Measurements from ENCODE around the gene TCF20. TPM values are rescaled to one million over a fixed set of nuclear protein-coding genes. Genes with fewer than 3 reads are reported as not detected.

Gene TCF20
- total RNA-seq, 6 donors from 2014 or later = 27.5 to 49.9 (median 45.1) TPM

DNA sequence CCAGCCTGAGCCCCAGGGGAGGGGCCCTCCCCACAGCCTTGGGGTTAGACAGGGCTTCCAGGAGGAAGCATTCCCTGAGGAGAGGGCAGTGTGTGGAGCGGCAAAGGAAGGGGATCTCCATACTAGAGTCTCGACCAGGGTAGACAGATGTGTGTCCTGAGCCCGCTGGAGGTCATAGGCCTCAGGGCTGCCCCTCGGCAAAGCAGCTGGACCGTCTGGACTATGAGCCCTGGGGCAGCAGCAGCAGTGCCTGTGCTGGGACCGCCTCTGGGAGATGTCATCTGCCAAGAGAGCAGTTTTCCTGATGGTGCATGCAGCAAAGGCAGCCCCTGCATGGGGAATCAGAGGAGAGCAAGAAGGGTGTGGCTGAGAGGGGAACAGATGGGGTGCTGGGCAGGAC is 20.8 kb upstream of the TCF20 start:
- ATAC-seq (ENCODE audit: low FRiP score in 2 of 2) = no peak
- Histone ChIP-seq H3K27me3 (no peaks in the 10 kb centered on the region), H3K9me3 (no peaks in the 10 kb centered on the region), H3K27ac (no peak overlapping the region), H3K4me3 (no peak overlapping the region), H3K36me3 (no peaks in the 10 kb centered on the region), H3K4me1 (peaks cover 0 to 2% (median 0%) of the 10 kb centered on the region in 4 donors)
- 91 to 95% methylated on average over 6 of the region's 6 CpGs for WGBS, 2 donors
- DNase-seq = no peak
- no peak for TF ChIP-seq POLR2AphosphoS5 (IDR thresholded peaks at IDR 0.05)
- TF ChIP-seq EP300 (IDR thresholded peaks at IDR 0.05) = no peak
- TF ChIP-seq, protein P1, sequence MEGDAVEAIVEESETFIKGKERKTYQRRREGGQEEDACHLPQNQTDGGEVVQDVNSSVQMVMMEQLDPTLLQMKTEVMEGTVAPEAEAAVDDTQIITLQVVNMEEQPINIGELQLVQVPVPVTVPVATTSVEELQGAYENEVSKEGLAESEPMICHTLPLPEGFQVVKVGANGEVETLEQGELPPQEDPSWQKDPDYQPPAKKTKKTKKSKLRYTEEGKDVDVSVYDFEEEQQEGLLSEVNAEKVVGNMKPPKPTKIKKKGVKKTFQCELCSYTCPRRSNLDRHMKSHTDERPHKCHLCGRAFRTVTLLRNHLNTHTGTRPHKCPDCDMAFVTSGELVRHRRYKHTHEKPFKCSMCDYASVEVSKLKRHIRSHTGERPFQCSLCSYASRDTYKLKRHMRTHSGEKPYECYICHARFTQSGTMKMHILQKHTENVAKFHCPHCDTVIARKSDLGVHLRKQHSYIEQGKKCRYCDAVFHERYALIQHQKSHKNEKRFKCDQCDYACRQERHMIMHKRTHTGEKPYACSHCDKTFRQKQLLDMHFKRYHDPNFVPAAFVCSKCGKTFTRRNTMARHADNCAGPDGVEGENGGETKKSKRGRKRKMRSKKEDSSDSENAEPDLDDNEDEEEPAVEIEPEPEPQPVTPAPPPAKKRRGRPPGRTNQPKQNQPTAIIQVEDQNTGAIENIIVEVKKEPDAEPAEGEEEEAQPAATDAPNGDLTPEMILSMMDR (IDR thresholded peaks at IDR 0.05) = no peak
- no peak for TF ChIP-seq POLR2A (IDR thresholded peaks at IDR 0.05)

DNA sequence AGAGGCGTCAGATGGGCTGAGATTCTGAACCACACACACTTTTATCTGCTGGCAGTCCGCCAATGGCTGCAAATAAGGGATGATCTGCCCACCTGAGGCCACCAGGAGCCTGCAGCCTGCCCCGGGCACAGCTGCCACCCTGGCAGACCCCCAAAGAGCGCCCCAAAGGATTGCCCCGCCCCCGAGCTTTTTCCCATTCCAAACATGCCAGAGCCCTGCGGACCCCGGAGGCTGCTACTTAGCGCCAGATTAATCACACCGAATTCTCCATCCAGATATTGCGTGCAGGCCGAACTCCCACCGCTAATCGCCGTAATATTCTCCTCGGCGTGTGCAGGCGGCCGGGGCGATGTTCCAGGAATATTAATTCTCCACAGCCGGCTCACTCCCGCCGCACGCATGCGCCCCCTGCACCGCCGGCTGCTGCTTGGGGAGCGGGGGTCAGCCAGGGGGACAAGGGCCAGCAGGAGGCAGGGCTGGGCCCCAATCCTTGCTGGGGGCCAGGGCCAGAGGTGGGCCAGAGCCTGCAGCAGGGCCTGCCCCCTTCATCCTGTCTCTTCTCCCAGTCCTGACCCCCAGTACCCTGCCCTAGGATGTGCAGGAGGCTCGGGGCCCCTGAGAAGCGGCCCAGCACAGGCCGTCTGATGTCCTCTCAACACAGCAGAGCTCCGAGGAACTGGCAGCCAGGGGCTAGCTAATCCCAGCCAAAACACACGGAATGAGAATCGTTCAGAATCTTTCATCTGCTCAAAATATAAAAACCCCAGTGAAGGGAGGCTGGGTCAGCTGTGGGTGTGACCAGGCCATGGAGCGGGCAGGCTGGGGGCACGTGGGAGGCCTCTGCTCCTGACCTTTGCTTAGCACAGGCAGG is 19.5 kb upstream of the TCF20 start:
- no peaks in the 10 kb centered on the region for H3K36me3 ChIP-seq
- no peaks in the 10 kb centered on the region for H3K9me3 ChIP-seq
- no peaks in the 10 kb centered on the region for H3K27me3 ChIP-seq
- no peak overlapping the region for H3K27ac ChIP-seq
- no peak overlapping the region for H3K4me3 ChIP-seq
- TF ChIP-seq EP300 (IDR thresholded peaks at IDR 0.05) = no peak
- no peak for TF ChIP-seq POLR2A (IDR thresholded peaks at IDR 0.05)
- TF ChIP-seq, protein P1 (IDR thresholded peaks at IDR 0.05) = no peak
- no peak for TF ChIP-seq POLR2AphosphoS5 (IDR thresholded peaks at IDR 0.05)
- no peak for ATAC-seq (ENCODE audit: low FRiP score in 2 of 2)
- WGBS, 2 donors = 81 to 86% methylated on average over 33 to 36 of the region's 36 CpGs
- DNase-seq = no peak
- no peaks in the 10 kb centered on the region for H3K4me1 ChIP-seq

DNA sequence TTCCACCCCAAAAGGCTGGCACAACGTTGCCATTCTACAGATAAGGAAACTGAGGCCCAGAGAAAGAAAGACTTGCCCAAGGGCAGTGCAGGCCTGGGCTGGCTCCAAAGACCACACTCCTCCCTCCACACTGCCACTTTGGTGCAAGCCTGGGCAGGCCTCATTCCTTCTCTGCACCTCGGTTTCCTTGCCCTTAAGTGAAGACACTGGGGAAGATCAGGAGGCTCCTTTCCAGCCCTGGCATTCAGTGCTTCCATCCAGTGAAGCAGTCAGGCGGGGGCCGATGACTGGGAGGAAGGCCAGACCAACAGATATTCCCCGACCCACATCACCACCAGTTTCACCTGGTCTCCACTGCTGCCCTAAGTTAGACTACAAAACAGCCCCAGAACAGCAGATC is 18.3 kb upstream of the TCF20 start:
- ATAC-seq (ENCODE audit: low FRiP score in 2 of 2) (no peak), DNase-seq (no peak)
- Histone ChIP-seq H3K9me3 (no peaks in the 10 kb centered on the region), H3K27me3 (peaks cover 0 to 8% (median under 1%) of the 10 kb centered on the region in 4 donors), H3K36me3 (no peaks in the 10 kb centered on the region), H3K4me1 (peaks cover 3 to 6% (median 4%) of the 10 kb centered on the region in 4 donors), H3K4me3 (no peak overlapping the region), H3K27ac (no peak overlapping the region)
- 85 to 95% methylated on average over 5 of the region's 5 CpGs for WGBS, 2 donors
- no peak for TF ChIP-seq EP300 (IDR thresholded peaks at IDR 0.05)
- TF ChIP-seq POLR2A (IDR thresholded peaks at IDR 0.05) = no peak
- no peak for TF ChIP-seq POLR2AphosphoS5 (IDR thresholded peaks at IDR 0.05)
- TF ChIP-seq, protein P1 (IDR thresholded peaks at IDR 0.05) = no peak

DNA sequence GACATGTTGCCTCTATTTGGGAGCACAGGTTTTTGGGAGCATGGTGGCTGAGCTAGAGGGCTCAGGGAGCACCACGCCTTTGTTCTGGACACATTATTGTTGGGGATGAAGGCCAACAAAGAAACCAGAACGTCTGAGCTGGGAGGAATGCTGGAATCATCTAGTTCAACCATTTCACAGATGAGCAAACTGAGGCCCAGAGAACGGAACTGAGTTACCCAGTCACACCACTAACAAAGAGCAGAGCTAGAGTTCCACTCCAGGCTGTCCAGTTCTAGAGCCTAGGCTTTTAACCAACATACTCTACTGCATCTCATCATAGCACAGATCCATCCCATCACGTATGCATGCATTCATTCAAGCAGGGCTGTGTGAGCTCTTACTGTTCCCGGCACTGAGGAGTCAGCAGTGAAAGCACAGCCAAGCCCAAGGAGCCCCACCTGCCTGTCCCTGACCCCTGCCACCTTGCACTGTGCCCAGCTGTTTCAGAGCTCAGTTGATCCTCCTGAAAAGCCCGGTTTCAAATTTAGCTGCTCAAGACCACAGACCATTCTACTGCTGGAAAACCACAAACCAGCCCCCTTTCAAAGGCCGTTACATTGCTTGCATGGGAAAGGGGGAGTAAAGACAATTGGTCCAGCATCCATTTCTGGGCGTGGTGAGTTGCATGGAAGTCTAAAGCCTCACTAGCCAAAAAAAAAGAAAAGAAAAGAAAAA is 16.9 kb upstream of the TCF20 start:
- Histone ChIP-seq H3K9me3 (no peaks in the 10 kb centered on the region), H3K27ac (no peak overlapping the region), H3K4me3 (no peak overlapping the region), H3K4me1 (peaks cover 13 to 17% (median 14%) of the 10 kb centered on the region in 4 donors), H3K27me3 (peaks cover 0 to 15% (median 6%) of the 10 kb centered on the region in 4 donors), H3K36me3 (no peaks in the 10 kb centered on the region)
- WGBS, 2 donors = 63 to 70% methylated on average over 7 to 8 of the region's 8 CpGs
- ATAC-seq (ENCODE audit: low FRiP score in 2 of 2) (no peak), DNase-seq (no peak)
- TF ChIP-seq POLR2AphosphoS5 (IDR thresholded peaks at IDR 0.05) = no peak
- no peak for TF ChIP-seq POLR2A (IDR thresholded peaks at IDR 0.05)
- TF ChIP-seq EP300 (IDR thresholded peaks at IDR 0.05) = no peak
- TF ChIP-seq, protein P1 (IDR thresholded peaks at IDR 0.05) = no peak

Measured in upper lobe of left lung (tissue), 6 donors.